Subcutaneous preadipocyte (primary cell): ENCODE data around the gene MPI. TPM values are rescaled to one million over a fixed set of nuclear protein-coding genes. Genes with fewer than 3 reads are reported as not detected.

Experiments used
- small RNA-seq: library from RNA; depleted of rRNA; stranded (forward); fragments of <200 nt; gene quantifications from one replicate; pipeline ENCODE3, GENCODE V24; 2012
- total RNA-seq: library from RNA; depleted of rRNA; stranded (reverse); fragments of >200 nt; gene quantifications from 2 replicates; pipeline ENCODE4 v1.2.3, GENCODE V29; 2012

Gene MPI
- total RNA-seq = 51.0 and 63.2 TPM in 2 replicates

DNA sequence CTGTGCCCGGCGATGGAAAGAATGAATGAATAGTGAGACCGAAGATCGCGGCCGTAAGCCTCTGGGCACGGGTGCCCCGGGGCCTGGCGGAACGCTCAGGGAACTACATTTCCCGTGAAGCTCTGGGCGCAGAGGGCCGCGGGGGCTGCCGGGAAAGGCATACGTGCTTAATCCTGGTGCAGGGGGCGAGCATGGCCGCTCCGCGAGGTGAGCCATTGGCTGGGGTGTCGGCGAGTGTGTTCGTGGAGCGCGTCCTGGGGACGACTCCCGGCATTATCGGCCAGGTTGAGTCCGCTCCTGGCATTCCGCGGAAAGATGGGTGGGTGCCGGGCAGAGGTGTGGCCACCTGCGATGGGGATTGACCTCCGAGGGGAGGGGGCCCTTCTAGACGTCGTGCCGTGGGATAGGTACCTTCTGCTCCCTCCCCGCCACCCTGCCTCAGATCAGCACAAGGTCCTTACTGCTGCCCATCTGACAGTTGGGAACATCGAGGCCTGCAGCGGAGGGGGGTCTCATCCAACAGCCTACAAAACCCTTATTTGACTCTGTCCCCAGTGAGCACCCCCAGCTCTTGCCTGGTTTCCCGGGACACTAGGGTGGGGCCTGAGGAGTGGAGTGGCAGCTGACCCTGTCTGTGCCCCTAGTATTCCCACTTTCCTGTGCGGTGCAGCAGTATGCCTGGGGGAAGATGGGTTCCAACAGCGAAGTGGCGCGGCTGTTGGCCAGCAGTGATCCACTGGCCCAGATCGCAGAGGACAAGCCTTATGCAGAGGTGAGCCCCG lies at the start of gene MPI:
MPI (plus strand) TSS at position 160 of the 782 bp plus-strand sequence; CDS start at position 192, 32 bp downstream.

DNA sequence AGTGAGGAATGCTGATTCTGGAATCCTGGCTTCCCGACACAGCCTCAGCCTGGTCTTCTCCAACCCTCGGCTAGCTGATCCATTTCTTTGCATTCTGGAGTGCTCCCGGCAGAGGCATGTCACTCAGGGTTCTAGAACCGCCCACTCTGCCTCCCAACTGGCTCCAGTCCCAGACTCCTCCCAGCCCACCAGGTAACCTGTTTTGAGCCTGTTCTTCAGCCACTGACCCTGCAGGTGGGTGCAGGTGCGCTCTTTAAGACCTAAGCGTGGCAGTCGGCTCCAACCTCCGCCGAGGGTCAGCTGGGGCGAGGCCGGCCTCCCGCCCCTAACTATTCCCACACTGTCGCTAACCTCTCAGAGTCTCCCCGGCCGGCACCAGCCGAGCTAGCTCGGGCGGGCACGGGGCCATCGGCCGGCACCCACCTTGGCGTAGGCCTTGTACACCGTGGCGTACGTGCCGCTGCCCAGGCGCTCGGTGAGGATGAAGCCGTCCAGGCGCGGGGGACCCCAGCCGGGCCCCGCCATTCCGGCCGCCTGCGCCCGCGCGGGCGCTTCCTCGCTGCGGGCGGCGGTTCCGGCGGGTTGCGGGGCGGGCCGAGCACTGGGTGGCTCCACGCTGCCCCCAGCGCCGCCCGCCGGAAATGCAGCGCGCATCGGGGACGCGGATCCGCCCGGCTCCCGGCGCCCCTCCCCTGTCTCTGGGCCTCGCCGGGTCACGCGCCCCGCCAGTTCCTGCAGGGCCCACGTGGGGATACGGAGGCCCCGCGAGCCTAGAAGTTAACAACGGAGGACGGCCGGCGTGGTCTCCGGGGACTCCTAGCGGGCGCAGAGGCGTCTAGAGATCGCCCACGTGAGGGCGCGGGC lies 47.0 kb upstream of the MPI start, which contains the start of gene ULK3:
ULK3 (minus strand) TSS at position 576 of the 864 bp plus-strand sequence; CDS start at position 525, 51 bp downstream.

GRCh38 chr15:74873036-74873755 lies 16.6 kb upstream of the MPI start, which contains the start of gene SCAMP2:
Gene SCAMP2 (minus strand): TSS chr15:74873365. CDS start chr15:74873255, 110 bp downstream.

GRCh38 chr15:74906450-74907162 lies 16.8 kb downstream of the MPI start, which contains the start of gene FAM219B:
Gene FAM219B (minus strand): TSS chr15:74906851. CDS start chr15:74906800, 51 bp downstream.

DNA sequence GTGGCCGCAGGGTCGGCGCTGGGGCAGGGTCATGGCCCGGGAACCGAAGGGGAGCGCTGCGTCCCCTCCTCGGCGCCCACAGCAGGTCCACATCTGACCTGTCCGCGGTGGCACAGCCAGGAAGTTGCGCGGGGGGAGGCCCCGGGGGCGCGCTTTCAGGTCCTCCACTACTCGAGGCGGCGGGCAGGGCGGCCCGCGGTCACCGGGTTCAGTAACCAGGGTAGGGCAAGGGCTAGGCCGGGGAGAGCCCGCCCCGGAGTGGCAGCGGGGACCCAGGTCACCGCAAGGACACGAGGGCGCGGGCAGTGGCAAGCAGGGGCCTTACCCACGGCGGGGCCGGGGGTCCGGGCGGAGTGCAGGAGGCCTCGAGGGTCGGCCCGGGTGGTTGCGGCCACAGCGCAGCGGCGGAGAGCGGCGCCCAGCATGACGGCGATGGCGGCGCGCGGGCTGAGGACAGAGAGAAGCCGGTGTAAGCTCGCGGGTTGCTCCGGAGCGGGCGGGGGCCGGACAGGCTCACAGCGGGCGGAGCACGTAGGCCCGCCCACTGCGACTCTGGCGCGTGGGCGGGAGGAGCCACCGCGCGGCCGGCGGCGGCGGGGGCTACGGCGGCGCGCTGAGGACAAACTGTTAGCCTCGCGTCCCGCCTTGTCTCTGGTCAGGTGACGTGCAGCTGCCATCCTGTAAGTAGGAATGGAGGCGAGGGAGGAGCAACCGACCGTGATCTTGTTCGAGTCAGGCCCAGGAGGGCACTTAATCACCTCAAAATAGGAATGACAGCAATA lies 47.9 kb downstream of the MPI start, which contains the start of gene COX5A:
COX5A (minus strand) TSS at position 484 of the 782 bp plus-strand sequence; CDS start at position 425, 59 bp downstream.

Small RNA genes lying within 50 kb of the gene (small RNA-seq; reads per million reads assigned to genes)
- 1.2 reads per million, percentile 64 among the genes with 10 or more reads in this experiment for gene MIR6882

Other genes starting within 250 kb of the MPI start
- gene EDC3, start 194.0 kb upstream of the MPI start, total RNA-seq = 7.6 and 8.1 TPM in 2 replicates
- gene CYP1A1, start 164.5 kb upstream of the MPI start, total RNA-seq = under 0.01 and 0.37 TPM in 2 replicates
- gene CYP1A2, start 141.2 kb upstream of the MPI start, total RNA-seq = not detected in 2 replicates
- 31.6 and 42.6 TPM in 2 replicates for gene CSK, start 108.0 kb upstream of the MPI start, total RNA-seq
- not detected in 2 replicates for gene LMAN1L, start 77.2 kb upstream of the MPI start, total RNA-seq
- gene CPLX3, start 63.4 kb upstream of the MPI start, total RNA-seq = not detected in 2 replicates
- 14.3 and 18.8 TPM in 2 replicates for gene ULK3, start 46.9 kb upstream of the MPI start, total RNA-seq
- 19.5 and 20.7 TPM in 2 replicates for gene SCAMP2, start 16.7 kb upstream of the MPI start, total RNA-seq
- 30.9 and 33.2 TPM in 2 replicates for gene FAM219B, start 16.8 kb downstream of the MPI start, total RNA-seq
- gene COX5A, start 48.0 kb downstream of the MPI start, total RNA-seq = 50.2 and 55.5 TPM in 2 replicates
- gene RPP25, start 66.7 kb downstream of the MPI start, total RNA-seq = 13.6 and 17.0 TPM in 2 replicates
- 0.59 and 1.1 TPM in 2 replicates for gene SCAMP5, start 105.5 kb downstream of the MPI start, total RNA-seq
- 9.2 and 10.4 TPM in 2 replicates for gene PPCDC, start 133.5 kb downstream of the MPI start, total RNA-seq